GM19328 (cell line): ENCODE results near the gene UBE3B.

Source experiments
- ATAC-seq: cut with Tn5 transposase; IDR thresholded peaks from one replicate; pipeline ENCODE4 v1.9.1; 2021; ENCODE audit warnings: mild to moderate bottlenecking, moderate library complexity; ENCODE audit not compliant: unreplicated experiment

UBE3B gene

DNA sequence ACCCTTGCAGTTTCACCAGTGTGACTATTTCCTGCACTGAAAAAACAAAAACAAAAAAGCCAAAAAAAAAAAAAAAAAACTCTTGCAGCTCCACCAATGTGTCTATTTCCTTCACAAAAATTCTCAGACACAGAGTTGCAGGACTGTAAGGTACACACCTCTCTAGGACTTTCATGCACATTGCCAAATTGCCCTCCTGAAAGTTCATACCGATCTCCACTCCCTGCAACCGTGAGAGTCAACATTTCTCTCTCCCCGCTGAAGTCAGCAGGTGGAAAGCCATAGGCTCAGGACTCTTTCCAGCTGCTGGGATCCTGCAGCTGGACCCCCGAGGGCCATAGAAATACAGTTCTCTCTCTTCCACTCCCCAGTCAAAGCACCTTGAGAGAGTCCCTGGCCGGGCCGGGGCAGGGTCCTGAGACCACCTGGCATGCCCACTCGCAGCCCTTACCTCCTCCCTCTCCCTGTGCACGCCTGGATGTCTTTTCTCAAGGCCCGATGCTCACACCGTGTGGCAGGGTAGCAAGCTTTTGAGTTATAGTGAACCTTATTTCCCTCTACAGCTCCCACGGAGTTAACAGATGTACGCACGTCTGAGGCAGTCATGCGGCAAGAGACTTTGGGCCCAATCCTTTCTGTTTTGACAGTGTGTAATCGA is 72.3 kb downstream of the UBE3B start:
- no peak for ATAC-seq

DNA sequence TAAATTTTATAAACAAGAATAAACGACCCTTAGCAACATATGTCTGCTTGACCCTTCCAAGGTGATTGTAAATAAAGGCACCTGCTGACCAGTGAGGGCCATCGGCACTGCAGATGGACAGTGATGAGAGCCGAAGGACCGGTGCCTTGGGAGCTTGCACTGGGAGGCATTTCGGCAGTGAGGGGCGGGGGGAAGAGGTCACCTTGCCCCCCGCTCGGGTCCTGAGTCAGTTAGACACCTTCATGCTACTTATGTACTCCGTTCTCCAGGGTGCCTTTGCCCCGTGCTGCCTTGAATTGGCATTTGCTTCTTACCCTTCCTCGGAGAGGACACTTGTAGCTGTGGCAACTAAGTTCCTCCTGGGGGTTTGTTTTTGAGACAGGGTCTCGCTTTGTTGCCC is 72.8 kb downstream of the UBE3B start:
- ATAC-seq, result no peak

DNA sequence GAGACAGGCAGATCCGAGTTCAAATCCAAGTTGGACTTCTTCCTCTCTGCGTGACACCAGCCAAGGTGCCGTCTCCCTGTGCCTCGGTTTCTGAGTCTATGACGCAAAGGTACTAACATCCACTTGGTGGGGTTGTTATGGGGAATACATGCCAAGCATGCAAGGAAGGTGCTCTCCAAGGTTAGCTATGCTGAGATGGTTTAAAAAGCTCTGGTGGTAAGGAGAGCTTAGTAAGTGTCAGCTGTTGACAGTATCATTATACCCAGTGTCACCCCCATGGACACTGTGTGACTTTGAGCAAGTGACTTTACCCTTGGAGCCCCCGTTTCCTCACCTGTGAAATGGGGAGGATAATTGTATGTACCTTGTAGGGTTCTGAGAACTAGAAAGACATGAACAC is 73.7 kb downstream of the UBE3B start:
- ATAC-seq, result no peak

DNA sequence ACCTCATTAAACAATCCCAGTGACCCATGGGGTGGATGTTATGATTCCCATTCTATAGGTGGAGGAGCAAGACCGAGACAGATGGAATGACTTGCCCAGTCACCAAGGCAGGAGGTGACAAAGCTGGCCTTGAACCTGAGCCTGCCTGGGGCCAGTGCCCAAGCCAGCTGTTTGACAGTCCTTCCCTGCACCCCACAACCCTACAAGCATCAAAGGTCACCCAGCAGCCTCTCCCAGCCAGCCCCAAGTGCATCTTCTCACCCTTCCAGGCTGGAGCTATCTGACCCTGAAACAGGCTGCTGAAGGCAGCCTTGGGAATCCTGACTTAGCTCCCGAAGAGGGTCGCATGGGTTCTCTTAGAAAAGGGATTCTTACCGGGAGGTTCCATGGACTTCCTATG is 75.5 kb downstream of the UBE3B start:
- ATAC-seq, result no peak

DNA sequence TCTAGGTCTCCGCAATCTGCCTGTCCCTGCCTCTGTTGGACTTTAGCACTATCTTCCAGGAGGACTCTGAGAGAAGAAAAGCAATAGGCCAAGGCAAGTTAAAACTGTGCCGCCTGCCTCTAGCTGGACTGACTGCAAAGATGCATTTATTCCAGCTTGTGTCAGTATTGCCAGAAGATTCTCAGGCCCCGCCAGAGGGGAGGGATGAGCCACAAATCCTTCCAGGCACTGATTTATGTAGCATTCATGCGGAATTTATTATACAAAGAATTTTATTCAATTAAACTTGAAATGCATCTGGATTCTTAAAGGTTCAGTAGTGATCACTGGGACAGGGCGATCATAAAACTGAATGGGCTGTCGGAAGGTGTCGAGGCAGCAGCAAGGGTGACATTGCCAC is 76.0 kb downstream of the UBE3B start:
- no peak for ATAC-seq

DNA sequence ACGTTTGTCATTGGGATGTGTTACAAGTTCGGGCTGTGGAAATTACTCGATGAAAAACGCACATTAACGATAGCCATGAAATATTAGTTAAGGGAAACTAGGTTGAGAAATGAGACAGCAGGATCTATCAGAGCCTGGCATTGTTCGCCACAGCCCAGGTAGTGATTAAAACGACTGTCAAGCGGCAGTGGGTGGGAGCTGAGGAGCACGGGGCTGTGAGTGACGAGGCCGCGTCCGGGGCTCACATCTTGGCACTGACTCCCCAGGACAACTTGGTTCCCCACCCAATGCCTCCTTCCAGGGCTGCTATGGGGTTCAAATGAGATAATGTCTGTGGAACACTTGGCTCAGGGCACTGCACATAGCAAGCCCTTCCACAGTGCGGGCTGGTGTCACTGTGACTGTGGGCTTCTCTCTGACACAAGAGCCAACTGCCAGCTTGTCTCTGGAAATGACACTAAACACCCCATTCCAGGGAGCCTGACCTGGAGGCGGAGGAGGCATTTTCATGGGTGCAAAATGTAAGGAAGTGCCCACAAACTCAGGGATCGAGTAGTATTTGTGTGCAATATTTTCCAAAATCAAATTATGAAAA is 76.6 kb downstream of the UBE3B start:
- ATAC-seq, result no peak

DNA sequence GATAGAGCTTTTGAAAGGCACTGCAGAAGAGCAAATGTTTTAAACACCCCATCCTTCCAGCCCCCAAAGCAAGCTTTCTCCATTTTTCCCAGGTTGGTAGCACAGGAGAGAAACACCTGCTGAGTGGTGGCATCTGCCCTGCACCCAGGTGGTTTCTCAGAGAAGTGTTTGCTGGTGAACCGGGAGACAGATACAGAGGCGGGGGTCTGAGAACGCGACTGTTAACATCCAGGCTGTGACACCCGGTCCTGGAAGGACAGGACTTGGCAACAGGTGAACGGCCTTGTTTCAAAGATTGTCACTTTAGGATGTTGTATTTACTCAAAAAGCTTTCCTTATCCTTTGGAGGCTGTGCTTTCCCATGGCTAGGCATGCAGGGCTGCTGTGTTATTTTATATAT is 77.3 kb downstream of the UBE3B start:
- no peak for ATAC-seq

DNA sequence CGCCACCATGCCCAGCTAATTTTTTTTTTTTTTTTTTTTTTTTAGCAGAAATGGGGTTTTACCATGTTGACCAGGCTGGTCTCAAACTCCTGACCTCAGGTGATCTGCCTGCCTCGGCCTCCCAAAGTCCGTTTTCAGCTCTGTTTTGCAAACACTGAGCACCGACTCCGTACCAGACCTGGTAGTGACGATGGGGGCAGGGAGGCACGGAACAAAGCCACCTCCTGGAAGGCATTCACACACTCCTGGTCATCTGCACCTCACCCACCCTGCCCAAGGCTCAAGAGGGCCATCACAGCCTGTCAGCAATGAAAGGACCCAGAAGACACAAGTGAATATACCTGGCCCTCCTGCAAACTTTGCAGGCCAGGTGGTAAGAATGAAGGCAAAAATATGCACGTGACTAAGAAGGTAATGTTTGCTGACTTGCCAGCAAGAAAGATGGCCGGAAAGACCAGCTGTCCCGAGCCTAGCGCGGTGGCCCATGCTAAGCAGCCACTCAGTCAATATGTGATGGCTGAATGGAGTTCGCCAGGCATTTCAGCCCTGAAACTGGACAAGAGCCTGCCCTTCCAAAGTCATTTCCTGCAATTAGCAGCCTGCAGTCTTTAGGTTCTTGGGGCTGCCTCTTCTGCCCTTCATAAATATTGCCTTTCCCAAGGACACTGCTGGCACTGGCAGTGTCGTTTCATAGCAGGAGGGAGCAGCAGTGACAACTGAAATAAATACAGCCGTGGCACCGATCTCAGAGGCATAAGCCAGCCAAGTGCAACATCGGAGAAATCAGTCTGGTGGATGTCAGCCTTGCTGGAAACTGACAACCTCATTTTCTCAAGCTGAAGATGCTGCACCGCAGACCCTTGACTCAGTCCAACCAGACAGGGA is 78.2 kb downstream of the UBE3B start:
- ATAC-seq, result no peak

DNA sequence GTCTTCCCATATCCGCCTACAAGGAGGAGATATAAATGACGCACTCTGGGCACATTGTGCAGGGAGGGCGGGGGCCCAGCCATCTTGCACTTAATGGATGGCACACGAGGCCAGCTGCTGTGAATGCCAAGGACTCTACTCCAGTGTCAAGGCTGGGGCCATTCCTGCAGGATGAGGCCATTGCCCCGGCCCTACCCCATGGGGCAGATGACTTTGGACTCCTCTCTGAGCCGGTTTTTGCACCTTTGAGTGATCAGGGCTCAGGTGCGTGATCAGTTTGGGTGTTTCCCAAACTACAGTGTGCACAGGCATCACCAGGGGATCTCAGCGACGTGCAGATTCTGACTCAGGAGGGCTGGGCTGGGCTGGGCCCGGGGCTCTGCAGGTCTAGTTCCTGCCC is 79.8 kb downstream of the UBE3B start:
- ATAC-seq, result no peak

DNA sequence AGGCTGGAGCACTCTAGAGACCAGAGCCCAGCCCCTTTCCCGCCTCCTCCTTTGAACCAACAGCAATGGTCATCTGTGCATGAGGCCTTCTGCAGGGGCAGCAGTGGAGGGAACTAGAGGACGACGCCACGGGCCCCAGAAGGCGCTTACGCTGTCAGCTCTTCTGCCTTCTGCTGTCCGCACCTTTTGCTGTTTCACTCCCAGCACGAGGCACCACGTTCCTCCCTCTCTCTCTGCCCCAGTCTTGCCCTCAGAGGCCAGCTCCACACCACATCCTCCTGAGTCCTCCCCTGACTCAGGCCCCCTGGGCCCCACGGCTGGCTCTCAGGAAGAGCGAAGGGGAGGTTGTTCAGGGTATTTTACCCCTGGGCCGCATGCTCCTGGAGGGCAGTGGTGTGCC is 80.4 kb downstream of the UBE3B start:
- ATAC-seq, result no peak

DNA sequence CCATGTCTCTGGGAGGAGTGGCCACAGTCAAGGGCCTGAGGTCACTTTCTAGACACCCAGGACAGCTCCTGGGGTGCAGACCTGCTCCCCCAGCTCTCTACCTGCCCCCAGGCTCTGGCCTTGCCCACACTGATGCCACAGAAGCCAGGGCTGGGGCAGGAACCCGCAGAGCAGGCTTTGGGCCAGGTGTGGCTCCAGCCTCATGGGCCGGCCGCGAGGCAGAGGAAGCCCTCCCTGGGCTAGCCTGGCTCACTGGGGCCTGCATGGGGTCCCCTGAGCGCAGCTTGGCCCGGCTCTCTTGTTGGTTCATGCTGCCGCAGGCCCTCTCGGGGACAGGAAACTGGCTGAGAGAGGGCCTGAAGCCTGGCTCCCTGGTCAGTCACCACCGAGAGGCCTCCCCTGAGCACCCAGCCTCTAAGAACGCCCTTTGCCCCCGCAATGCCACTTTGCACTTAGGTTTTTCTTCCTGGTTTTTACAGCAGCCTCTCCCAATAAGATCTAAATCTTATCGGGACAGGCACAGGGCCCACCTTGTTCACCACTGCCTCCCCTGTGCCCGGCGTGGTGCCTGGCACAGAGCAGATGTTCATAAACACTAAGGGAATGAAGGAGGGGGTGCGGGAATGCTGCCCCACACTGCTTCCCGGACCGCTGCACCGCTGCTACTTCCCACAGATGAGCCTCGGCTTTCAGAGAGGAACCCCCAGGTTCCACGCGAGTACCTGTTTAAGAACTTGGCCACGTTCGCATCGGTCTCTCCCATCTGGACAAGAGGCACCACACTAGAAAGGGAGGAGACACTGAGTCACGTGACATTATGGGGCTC is 81.2 kb downstream of the UBE3B start:
- ATAC-seq, result no peak

DNA sequence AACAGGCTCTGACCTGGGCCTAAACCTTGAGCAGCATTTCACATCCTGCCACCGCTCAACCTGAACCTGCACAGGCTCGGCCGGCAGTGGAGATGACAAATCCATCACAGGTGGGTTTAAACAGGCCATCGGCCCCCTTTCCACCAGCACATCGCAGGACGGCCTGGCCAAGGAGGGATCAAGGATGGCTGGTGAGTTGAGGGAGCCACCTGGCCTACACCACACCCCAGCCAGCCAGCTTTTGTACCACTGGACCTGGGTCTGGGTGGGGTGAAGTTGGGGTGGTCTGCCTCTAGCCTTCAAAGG is 81.7 kb downstream of the UBE3B start:
- no peak for ATAC-seq

DNA sequence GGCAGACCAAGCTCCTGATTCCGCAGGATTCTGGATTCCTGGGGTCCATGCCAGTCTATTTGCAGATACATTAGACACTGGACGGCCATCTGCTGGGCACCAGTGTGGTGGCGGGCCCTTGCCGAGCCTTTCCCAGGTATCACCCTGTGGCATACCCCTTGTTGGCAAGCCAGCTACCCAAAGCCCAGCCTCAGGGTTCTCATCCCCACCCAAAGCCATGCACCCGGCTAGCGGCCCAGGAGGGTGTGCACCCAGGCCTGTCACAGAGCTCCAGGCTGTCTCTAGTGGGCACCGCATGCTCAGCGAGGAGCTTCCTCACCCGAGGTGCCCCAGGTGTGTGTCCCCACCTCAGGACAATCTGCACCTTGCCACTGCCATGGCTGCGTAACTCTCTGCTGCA is 82.2 kb downstream of the UBE3B start:
- no peak for ATAC-seq

DNA sequence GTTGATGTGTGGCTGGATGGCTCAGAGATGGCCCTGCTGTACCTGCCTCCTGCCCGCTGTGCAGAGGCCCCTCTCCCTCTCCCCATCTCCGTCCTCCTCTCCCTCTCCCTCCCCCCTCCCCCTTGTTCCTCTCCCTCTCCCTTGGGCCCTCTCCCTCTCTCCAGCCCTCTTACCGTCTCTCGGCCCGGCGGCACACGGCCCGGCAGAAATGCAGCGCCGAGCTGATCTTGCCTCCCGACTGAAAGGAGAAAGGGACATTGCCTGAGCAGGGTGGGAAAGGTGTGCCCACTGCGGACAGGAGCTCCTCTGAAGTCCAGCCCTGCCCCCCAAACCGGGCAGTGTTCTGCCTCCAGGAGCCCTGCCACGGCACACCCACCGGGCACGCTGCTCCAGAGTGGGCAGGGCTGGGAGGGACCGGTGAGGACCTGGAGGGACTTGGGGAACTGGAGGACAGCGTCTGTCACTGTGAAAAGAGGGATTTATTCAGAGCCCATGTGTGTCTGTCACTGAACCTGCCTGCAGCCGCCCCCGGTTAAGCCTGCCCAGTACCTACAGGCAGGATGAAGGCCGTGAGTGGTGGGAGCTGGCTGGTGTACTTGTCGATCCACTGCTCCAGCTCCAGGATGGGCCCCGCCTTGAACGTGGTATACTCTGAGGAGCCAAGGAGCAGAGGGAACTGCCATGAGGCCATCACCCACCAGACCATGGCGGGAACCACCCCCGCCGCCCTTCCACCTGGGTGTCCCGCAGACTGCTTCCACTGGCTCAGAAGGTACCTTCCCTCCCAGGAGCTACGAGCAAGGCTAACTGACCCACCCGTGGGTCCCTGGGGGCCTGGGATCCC is 83.7 kb downstream of the UBE3B start:
- no peak for ATAC-seq

DNA sequence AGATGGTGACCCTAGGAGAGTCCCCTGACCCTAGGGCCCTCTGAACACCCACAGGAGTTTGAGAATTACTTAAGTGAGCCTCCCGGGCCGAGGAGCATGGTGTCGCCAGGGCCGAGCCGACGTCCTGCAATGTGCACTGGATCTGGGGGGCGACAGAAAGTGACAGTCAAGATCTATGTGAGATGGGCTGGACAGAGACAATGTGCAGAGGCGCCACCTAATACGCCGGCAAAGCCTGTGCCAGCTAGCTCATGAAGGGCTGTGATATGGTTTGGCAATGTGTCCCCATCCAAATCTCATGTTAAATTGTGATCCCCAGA is 84.2 kb downstream of the UBE3B start:
- no peak for ATAC-seq

DNA sequence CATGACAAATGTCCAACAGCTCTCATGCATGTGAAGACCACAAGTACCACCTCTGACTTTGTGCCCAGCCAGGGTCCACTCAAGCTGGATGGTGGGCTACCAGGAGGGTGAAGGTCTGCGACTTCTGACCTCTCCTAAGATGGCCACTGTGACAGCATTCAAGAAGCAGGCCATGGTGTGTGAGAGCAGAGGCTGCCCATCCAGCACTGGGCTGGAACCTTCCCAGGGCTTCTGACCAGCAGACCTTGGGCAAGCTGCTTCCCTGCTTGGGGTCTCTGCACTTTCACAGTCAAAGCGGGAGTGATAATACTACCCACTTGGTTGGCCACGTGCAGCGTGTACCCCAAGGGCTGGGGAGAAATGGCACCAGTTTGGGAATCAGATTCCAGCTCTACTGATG is 85.4 kb downstream of the UBE3B start:
- no peak for ATAC-seq

DNA sequence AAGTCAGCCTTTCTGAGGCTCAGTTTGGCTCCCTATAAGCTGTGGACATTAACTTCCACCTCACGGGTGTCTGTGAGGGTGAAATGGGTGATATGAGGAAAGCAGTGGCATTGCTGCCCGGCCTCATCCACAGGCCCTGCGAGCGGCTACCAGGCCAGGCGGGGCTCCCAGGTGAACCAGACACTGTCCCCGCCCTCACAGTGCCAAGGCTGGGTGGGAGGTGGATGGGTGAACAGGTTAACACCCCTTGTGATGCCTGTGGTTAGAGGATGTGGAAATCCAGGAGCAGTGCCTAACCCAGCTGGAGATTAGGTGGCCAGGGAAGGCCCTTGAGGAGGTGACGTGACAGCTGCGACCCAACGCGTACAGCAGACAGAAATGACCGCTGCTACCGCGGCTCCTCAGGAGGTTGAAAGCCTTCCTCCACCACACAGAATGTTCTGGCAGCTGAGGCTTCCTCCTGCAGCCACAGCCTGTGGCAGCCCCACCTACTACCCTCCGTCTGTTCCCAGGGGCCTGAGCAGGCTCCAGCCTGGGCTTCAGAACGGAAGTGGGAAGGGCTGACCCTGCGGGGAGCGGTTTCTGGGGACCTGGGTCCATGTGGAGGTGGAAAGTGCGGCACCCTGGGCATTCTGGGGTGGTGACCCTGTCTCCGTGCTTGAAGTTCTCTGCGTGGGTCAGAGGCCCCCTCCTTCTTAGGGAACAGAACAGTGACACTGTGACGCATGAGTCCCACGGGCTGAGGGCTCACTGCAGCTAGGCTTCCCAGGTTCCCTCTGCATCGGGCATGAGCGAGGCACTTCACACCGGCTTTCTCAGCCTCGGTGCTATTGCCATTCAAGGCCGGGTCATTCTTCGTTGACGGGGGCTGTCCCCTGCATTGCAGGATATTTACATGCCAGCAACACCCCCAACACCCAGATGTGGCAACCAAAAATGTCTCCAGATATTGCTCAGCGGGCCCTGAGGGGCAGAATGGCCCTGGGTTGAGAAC is 86.2 kb downstream of the UBE3B start:
- ATAC-seq, result no peak

DNA sequence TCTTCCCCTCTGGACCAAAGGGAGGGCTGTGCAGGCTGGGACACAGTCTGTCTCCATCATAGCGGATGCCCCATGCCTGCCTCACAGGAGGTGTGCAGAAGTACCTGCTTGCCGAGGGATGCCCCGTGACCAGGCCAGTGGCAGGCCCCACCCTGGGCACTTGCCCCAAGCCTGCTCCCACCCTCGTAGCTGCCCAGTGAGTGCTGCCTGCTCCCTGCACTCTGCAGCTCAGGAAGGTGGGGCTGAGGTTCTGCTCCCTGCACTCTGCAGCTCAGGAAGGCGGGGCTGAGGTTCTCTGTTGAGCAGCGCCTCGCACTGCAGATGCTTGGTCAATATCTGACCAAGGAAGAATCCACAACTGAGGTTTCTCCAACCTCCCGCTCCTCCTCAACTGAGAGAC is 89.0 kb downstream of the UBE3B start:
- no peak for ATAC-seq

DNA sequence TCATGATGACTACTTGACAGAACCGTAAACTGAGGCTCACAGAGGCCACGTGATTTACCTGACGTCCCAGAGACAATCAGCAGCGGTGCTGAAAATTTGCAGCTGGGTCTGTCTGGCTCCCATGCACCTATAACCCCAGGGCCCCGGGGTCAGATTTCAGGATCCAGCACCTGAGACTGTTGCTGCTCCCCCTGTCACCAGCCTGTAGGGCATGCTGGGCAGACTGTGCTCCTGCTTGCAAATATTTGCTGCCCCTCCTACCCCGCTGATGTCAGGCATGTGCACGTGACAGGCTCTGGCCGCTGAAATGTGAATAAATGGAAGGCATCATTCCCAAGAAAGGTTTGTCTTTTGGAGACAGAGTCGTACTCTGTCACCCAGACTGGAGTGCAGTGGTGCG is 89.9 kb downstream of the UBE3B start:
- no peak for ATAC-seq

DNA sequence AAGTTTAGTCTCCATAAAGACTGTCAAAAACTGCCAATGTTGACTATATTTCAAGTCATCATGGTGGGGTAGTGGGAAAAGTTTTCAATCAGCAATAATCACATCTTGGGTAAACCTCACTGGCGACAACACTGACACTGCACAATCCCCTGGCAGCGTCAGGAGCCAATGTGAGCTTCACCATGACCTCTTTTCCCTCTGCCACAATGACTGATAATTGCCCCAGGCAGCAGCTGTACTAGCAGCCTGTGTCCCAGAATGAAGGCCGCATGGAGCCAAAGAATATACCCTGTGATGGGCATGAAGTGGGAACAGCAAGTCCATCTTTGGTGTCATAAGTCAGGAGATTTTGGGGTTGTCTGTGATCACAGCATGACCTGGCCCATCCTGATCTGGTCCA is 90.5 kb downstream of the UBE3B start:
- no peak for ATAC-seq
